T-helper 2 cell treated with Interferon-gamma antibody and Interleukin-4, amounts not matched to agents 100 ng/mL and 5 ng/mL, for 36 hours (primary cell): ENCODE data around the gene TNS3. TPM values are rescaled to one million over a fixed set of nuclear protein-coding genes. Genes with fewer than 3 reads are reported as not detected.

Experiments
- intact Hi-C: fragments of 100-400 bp; cut with micrococcal nuclease; formaldehyde crosslinking; loops from one replicate; pipeline ENCODE4 v1.15.1; 2023
- total RNA-seq: library from RNA; stranded (reverse); gene quantifications from 2 replicates; pipeline ENCODE4 v1.2.3, GENCODE V29; 2022

TNS3 gene
- total RNA-seq, 1 donor from 2014 or later, result 0.20 TPM

DNA sequence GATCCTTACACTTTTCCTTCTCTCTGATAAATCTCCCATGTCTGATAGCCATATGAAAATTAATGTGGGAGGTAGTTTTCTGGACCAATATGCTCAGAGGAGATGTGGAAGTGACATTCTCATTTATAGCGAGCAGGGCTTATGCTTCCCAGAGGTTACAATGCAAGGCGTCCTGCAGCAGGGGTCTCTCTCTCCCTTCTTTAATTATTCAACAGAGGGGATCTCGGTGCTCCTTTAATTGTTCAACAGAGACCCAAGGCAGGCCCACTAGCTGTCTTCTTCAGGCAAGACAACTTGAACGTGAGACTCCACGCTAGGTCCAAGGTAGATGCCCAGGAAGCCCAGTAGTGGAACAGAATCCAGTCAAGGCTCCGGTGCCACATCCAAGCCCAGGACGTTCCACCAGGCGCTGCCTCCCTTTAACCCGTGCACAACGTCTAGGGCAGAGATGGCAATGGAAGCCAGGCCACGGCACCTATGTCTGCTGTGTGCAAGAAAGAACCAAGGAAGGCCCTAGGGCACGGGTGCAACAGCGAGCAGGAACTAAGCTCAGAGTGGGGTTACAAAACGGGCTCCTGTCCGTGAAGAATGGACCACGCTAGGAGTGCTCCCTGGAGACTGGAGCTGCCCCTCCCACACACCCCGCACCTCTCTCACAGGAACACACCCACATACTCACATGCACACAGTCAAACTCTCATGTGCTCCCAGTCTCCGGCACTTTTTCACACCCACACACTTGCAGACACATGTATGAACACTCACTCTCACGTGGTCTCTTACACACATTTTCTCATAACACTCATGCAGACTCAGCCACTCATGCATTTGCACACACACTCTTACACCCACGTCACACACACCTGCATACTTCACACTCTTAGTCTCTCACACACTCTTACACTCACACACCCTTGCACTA is 230.4 kb downstream of the TNS3 start:
- intact Hi-C loops, result no loop called here

DNA sequence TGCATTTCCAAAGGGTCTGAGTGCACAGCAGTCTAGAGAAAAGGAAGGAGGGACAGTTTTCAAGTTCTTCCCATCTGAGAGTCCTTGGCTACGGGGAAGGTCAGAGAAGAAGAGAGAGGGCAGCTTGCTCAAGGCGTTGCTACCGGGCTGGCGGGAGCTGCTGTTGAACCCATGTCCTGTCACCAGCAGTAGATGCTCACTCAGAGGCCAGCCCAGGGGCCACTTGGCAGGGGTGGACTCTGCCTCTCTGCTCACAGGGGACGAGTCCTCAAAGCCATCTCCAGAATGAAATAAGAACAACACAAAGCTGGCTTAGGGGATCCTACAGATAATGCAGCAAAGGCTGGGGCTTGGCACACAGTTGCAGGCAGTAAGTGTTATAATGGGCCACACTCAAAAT is 231.5 kb downstream of the TNS3 start:
- intact Hi-C loops, result no loop called here

DNA sequence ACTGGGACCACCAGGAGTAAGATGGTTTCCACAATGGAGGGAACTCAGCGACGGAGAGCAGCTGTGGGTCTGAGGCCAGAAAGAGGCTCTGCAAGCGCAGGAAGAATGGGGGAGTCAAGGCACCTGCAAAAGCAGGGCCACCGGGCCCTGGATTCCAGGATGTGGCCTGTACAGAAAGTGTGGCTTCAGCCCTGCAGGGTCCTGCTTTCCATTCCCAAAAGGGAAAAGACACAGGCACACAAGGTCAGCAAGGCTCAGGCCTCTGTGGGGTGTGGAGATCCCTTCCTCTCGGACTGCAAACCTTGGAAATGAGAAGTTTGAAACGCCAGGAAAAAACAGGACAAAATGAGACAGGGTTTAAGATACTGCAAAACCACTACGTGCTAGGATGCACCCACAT is 232.5 kb downstream of the TNS3 start:
- intact Hi-C loops, result no loop called here

DNA sequence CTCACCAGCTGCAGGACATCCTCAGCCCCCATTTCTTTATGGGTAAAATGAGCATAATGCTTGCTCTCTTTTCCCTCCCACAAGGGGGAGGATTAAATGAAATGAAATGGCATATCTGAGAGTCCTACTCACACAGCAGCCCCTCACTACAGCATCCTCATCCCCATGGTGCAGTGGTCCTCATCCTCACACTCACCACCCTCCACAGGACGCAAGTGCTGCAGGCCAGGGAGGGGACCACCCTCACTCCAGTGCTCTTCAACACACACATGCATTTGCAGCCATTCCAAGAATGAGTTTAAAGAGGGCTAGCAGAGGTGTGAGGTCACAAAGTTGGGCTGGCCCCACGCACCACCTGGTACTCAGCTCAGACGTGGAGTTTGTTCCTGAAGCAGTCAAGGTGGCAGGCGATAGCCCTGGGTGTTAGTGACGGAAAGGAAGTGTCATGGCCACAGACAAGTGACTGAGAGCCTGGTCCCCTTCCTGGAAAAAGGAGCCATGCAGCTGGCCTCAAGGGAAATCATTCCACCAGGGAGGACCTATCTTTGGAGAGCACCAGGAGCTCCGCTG is 234.0 kb downstream of the TNS3 start:
- intact Hi-C loops, result no loop called here

DNA sequence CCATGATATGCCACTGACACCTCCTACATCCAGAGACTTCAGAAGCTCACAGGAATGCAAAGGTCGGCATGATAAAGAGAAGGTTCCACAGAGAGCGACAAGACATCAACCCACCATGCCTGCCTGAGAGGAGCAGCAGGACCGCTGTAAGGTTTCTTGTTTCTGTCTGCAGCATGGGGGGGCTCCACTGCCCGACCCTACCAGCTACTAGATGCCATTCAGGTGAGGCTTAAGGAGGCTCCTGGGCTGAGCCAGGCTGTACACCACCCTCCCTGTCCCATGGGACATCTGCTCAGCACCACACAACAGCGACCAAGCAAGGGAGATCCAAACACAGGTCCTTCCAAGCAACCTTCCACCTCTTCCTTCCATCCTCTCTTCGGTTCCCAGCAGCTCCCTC is 234.6 kb downstream of the TNS3 start:
- intact Hi-C loops, result no loop called here

DNA sequence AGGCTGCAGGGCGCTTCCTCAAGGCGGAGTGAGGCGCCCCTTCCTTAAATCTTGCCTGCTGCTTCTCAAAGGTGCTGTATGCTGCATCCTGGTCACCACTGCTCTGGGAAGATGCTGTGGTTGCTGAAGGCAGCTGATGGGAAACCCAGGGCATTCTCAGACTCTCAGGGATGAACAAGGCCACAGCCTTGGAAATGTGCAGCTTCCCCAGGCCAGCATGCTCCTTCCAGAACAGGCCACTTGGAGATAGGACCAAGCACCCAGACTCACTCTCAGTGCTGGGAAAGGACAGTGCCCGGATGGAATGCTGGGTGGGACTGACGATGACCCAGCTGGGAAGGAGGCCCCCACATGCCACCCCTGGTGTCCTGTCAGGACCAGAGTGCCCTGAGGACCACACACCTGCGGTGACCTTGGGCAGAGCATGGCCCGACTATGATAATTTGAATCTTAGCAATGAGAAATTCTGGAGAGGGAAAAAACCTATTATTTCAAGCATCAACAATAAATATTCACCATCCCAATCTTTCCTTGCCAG is 235.5 kb downstream of the TNS3 start:
- intact Hi-C loops, result no loop called here

DNA sequence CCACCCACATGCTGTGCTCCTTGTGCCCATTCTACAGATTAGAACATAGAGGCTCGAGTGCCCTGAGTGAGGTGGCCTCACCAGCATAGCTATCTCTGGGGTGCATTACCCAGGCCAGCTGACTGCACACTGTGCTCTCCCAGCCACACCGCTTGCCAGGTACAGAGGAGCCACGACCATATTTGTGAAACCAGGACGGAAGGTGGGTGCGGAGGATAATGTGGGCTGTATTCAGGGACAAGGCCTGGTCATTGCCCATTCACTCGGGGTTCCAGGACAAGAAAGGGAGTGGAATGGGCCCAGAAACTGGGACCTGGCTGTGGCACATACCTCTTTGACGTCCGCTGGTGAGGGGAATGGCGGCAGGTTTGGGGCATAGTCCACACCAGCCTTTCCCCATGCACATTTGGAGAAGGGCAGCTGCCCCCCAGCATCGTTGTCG is 236.0 kb downstream of the TNS3 start:
- intact Hi-C loops, result no loop called here

DNA sequence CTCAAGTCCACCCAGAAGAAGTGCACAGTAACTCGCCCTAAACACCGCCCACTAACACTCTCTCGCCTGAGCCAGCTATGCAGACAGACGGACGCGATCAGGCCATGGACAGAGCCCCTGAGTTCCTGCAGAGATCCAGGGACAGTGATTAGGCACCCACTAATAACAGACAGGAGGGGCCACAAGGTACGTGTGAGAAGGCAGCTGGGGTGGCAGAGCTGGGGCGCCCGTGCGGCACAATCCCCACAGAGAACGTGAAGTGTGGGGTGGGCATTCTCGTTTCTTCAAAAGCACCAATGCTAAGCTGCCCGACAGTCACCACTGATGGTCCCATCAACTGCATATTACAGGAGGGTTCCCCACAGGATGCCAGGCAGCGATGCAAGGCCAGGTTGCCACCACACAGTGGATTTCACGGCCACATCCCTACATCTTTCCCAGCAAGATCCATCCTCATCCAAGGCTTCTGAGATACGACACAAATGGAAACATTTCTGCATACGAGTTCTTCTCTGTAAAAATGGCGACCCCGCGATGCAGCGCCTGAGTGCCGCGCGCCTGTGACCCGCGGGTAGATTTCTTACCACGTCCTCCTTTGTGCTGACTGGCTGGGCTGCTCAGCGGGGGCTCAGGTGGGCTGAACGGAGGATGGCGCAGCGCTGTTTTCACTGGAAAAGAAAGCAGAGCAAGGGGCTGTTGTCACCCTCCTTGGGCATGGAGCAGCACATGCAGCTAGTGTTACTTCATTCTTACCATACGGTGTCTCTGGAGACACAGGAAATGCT is 237.5 kb downstream of the TNS3 start:
- intact Hi-C loops, result no loop called here

DNA sequence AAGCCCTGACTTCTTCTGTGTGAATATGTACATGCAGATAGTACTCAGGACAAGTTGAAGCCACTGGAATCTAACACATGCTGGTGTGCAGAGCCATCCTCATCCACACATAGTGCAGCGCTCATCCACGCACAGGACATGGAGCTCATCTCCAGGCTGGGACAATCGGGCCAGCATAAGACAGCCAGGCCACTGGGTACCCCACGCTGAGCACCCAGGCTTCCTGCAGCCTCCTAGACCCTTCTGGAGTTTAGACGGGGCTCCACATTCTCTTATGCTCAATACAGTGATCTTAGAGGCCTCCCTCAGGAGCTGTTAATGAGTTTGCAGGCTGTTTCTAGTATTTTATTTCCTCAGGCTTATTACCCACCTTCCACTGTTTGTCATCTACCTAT is 238.9 kb downstream of the TNS3 start:
- intact Hi-C loops, result no loop called here

DNA sequence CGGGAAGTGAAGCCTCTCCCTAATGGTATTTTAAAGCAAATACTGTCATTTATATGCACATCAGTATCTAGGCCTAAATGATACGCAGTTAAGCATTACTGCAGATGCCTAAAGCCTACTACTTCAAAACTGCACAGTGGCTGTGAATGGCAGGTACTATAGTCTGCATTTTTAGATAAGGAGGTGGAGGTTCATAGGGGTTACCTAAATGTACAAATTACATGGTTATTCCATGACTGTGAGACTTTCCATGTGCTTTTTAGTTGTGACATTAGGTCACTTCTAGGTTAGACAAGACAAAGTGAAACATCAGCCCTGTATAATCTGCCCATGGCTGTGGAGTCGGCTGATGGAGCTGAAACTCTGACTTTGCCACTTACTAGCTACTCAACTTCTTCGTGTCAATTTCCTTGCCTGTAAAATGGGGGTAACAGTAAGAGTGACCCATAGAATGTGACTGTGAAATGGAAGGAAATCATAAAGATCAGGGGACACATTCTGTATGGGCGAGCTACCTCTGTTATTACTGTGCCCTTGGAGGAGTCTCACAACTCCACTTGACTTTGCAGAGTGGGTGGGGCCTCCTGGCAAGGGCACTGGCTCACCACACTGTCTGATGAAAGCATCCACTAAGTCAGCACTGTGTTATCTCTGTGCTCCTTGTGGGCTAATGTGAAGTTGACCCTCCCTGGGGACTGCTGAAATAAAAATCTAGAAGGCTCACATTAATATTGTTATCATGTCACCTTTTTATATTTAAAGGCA is 239.4 kb downstream of the TNS3 start:
- intact Hi-C loops, result no loop called here

DNA sequence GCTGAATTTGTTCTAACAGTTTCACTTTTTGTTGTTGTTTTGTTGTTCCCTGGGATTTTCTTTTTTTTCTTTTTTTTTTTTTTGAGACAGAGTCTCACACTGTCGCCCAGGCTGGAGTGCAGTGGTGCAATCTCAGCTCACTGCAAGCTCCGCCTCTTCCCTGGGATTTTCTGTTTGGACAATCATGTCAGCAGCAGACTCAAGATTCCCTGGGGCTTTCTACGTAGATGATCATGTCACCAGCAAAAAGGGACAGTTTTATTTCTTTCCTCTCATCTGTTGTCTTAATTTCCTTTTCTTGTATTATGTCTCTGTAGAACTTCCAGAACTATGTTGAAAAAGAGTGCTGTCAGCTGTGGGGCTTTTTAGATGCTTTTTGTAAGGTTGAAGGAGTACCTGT is 241.4 kb downstream of the TNS3 start:
- intact Hi-C loops, result no loop called here

DNA sequence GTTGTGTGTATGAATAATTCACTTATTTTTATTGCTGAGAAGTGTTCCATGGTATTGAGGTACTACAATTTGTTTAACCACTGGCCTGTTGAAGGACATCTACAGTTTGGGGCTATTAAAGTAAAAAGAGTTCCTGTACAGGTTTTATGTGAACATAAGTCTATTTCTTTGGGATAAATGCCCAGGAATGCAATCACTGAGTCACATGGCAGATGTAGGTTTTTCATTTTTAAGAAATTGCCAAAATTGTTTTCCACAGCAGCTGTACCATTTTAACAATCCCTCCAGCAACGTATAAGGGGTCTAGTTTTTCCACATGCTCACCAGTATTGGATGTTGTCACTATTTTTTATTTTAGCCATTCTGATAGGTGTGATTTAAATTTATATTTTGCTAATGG is 243.9 kb downstream of the TNS3 start:
- intact Hi-C loops, result no loop called here

DNA sequence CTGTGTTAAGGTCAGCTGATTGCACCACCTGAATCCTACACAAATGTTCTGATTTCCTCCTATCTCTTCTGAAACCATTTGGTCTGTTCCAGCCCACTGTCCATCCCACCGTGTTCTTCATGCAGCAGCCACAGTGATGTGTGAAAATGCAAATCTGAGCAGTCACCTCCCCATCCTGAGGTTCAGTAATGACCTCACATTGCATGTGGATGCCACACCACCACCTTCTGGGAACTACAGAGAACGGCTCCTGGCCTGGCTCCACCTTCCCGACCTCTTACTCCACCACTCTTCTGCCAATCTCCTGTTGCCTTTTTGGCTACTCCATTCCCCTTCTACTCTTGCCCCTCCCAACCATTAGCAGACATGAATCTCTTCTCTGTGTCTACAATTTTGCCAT is 244.4 kb downstream of the TNS3 start:
- intact Hi-C loops, result no loop called here

DNA sequence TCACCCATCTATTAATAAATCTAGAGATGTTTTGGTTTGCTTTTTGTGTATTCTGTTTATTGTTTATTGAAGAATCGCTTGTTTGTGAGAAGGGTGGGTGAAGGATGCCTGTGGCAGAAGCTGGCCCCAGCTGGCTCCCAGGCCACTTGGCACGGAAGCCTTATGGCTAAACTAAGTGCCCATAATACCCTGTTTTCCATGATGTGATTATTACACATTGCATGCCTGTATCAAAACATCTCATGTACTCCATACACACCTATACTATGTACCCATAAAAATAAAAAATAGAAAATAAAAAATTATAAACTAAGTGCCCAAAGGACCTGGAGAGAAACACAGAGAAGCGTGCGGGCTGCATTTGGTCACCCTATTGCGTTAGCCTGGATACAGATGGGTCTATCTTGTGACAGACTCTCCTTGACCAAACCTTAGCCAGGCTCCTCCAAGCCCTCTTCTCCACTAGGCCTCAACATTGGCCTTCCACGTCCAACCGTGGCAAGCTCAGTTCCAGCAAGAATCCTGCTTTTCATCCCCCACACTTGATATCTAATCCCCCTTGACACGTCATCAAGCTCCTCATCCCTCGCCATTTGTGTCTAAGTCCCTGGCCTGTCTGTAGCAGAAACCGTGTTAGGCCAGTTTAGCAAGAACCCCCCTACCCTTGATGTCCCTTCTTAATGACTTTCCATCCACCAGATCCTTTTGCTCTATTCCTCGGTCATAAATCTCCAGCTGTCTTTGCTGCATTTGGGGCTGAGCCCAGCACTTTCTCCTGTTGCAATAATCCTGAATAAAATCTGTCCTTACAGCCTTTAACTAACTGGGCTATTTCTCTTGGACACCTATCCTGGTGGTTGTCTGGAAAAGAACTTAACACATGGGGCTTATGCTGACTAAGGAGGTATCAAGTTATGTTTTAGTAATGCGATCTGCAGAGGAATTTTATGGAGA is 245.2 kb downstream of the TNS3 start:
- intact Hi-C loops, result no loop called here

DNA sequence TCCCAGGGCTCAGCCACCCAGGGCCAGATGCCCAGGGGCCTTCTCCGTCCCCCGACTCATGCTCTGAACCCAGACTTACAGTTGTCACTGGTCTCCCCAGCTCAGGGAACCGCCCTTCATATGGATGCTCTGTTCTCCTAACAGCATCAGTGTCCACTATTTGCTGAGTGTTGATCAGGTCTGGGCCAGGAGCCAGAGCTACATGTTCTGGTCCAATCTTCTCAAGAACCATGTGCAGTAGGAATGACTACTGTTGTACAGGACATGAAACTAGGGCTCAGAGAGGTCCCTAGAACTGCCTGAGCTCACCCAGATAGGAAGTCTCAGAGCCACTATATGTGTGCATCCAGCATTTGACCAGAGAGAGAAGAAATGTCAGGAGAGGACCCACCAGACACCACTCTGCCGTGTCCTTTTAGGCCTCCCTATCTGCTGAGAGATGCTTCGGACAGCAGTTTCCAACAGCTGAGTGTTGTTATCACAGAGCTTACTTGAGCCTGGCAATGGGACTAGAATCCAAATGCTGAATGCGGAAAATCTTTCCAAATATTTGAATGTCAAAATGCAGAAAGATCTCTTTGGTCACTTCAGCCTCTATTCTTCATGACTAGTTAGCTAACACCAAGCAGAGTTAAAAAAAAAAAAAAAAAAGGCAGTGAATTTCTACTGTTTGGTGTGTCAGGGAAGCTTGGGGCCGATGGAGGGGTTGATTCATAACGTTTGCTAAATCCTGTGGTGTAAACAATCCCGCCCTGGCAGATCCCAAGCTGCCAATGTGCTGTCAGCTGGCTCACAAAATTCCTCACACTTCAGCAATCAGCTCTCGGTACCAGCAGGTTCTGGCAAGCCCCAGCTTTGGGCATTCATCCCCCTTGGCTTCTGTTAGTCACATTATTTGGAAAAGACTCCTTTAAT is 246.1 kb downstream of the TNS3 start:
- intact Hi-C loops, result no loop called here

DNA sequence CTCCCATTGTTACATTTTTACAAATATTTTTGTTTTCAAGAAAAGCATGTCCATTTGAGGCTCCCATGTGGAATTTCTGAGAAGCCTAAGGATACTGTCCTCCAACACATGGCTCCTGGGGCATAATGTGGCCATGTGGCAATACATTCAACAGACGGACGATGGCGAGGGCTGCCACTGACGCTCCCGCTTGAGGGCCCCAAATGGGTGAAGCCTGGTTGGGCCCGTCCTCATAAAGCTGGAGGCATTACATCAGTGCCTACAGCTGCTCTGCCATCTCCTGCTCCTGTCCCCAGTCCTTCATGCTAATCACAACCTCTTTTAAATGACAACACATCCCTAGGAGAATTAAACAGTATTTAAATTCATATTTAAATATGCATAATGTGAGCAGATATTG is 246.8 kb downstream of the TNS3 start:
- intact Hi-C loops, result no loop called here

DNA sequence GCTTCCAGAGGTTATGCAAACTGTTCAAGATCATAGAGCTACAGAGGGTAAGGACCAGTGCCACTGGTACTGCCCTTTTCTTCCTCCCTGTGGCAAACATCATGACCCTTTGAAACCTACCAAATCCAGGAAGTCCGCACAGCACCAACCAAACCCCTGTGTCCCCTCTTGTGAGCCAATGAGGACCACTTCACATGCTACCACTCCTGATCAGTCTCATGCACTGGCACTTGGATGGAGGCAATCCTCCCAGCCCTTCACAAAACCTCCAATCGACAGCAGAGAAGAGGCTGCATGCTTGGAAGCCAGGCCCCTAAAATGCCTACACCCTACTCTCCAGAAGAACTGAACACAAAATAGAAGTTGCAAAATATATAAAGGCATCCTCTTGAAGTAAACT is 248.0 kb downstream of the TNS3 start:
- intact Hi-C loops, result no loop called here

DNA sequence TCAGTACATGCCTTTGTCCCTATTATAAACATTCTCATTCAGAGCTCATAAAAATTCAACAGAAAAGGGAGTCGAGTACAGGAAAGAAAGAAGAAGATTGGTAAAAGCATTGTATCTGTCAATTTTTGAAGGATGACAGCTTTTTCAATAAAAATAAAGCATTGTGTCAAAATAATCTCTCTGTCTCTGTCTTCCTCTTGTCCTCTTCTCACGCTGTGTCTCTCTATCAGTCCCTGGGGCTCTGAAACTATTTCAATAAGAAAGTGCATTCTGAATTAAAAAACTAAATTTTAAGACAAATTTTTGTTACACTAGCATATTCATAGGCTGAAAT is 248.4 kb downstream of the TNS3 start:
- intact Hi-C loops, result no loop called here
